ENCODE data around the gene PIK3R5. TPM values are rescaled to one million over a fixed set of nuclear protein-coding genes. Genes with fewer than 3 reads are reported as not detected.

Gene PIK3R5
- polyA plus RNA-seq, 2 of the 4 experiments (the other 2 are of a cell fraction): 0.01 TPM; not detected in 1

DNA sequence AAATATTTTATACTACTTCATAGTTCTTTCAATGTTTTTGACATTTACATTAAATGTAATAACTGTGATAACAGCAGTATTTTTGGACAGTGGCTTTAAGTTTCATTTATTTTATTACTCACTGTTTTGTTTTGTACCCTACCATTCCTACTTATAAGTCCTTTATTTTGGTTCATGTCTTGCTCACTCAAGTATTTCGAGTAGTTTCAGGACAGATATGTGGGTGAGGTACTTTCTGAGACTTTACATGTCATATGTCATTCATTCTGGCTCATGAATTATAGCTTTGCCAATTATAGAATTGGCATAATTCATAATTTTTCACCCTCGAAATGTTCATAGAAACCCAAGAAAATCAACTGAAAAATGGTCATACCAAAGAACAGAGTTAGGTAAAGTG, 44.4 kb downstream of the PIK3R5 start:
- Histone ChIP-seq H3K9me3 (peaks cover 50% of the 10 kb centered on the region), H3K27ac (no peak overlapping the region), H3K4me3 (no peak overlapping the region), H3K4me2 (no peak overlapping the region), H3K4me1 (no peaks in the 10 kb centered on the region)
- CTCF ChIA-PET: no interaction called here
- TF ChIP-seq, protein P1, sequence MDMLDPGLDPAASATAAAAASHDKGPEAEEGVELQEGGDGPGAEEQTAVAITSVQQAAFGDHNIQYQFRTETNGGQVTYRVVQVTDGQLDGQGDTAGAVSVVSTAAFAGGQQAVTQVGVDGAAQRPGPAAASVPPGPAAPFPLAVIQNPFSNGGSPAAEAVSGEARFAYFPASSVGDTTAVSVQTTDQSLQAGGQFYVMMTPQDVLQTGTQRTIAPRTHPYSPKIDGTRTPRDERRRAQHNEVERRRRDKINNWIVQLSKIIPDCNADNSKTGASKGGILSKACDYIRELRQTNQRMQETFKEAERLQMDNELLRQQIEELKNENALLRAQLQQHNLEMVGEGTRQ (IDR thresholded peaks at IDR 0.05): no peak
- TF ChIP-seq ZSCAN20 (CRISPR knock-in tag; IDR thresholded peaks at IDR 0.05): no peak
- TF ChIP-seq MAZ (IDR thresholded peaks at IDR 0.05; ENCODE audit: borderline replicate concordance, low read depth, low read length): no peak
- TF ChIP-seq TFCP2L1 (CRISPR knock-in tag; IDR thresholded peaks at IDR 0.05): no peak
- no peak for TF ChIP-seq POLR2A (IDR thresholded peaks at IDR 0.05; ENCODE audit: low read length)
- TF ChIP-seq, protein P2, sequence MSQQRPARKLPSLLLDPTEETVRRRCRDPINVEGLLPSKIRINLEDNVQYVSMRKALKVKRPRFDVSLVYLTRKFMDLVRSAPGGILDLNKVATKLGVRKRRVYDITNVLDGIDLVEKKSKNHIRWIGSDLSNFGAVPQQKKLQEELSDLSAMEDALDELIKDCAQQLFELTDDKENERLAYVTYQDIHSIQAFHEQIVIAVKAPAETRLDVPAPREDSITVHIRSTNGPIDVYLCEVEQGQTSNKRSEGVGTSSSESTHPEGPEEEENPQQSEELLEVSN (IDR thresholded peaks at IDR 0.05; ENCODE audit: borderline replicate concordance, low read depth): no peak
- TF ChIP-seq TP53 (CRISPR knock-in tag; IDR thresholded peaks at IDR 0.05): no peak
- no peak for TF ChIP-seq MAFK (IDR thresholded peaks at IDR 0.05; ENCODE audit: partially characterized antibody)
- no peak for TF ChIP-seq SMC3 (IDR thresholded peaks at IDR 0.05)
- no peak for TF ChIP-seq NPAS2 (CRISPR knock-in tag; IDR thresholded peaks at IDR 0.05; ENCODE audit: borderline replicate concordance)
- no peak for TF ChIP-seq HEYL (CRISPR knock-in tag; IDR thresholded peaks at IDR 0.05)
- TF ChIP-seq, protein P3, sequence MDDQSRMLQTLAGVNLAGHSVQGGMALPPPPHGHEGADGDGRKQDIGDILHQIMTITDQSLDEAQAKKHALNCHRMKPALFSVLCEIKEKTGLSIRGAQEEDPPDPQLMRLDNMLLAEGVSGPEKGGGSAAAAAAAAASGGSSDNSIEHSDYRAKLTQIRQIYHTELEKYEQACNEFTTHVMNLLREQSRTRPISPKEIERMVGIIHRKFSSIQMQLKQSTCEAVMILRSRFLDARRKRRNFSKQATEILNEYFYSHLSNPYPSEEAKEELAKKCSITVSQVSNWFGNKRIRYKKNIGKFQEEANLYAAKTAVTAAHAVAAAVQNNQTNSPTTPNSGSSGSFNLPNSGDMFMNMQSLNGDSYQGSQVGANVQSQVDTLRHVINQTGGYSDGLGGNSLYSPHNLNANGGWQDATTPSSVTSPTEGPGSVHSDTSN (IDR thresholded peaks at IDR 0.05): no peak
- TF ChIP-seq RAD21 (conservative IDR thresholded peaks at IDR 0.05 in 1 of 2, IDR thresholded peaks at IDR 0.05 in 1 of 2): no peak
- TF ChIP-seq ESRRA (IDR thresholded peaks at IDR 0.05; ENCODE audit: borderline replicate concordance, low read length): no peak
- TF ChIP-seq NR3C1 (IDR thresholded peaks at IDR 0.05): no peak
- TF ChIP-seq, protein P4, sequence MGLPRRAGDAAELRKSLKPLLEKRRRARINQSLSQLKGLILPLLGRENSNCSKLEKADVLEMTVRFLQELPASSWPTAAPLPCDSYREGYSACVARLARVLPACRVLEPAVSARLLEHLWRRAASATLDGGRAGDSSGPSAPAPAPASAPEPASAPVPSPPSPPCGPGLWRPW (IDR thresholded peaks at IDR 0.05): no peak
- TF ChIP-seq KDM5A (IDR thresholded peaks at IDR 0.05): no peak
- TF ChIP-seq PHF8 (IDR thresholded peaks at IDR 0.05; ENCODE audit: borderline replicate concordance, low read depth): no peak
- ATAC-seq: no peak
- DNase-seq (ENCODE audit: low read depth in 1 of 2, low spot score in 1 of 2): no peak
- 1% methylated on average over 2 of the region's 2 CpGs for WGBS (ENCODE audit: missing lambda C conversion rate)
- FAIRE-seq: no peak
- POLR2A ChIA-PET: no interaction called here

DNA sequence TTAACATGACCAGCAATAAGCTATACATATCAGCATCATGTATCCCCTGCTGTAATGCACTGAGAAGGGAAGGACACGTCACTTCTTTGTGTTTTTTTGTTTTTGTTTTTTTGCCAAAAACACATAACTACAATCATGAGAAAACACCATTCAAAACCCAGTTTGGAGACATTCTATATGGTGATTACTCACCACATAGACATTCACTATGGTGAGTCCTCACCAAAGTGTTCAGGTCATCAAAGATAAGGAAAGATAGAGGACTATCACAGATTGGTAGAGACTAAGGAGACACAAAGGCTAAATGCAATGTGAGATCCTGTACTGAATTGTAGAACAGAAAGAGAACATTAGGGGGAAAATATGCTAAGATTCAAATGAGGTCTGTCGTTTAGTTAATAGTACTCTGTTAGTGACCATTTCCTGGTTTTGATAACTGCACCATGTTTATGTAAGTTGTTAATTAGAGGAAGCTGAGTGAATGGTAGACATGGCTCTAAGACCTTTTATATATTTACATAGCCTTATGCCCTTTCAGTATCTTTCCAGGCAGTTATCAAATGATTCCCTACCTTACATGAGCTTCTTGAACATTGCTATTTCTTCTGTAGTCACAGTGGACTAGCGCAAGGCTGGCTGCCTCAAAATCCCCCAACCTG, 46.6 kb downstream of the PIK3R5 start:
- 25% methylated on average over 3 of the region's 3 CpGs for WGBS (ENCODE audit: missing lambda C conversion rate)
- ATAC-seq: no peak
- ChIA-PET CTCF (interaction anchor here (1.7 kb wide), 1 partner anchor 25 kb away, joined by 6 read pairs; no protein-coding TSS in a partner anchor), POLR2A (no interaction called here)
- Histone ChIP-seq H3K4me2 (no peak overlapping the region), H3K4me1 (no peaks in the 10 kb centered on the region), H3K9me3 (peaks cover 51% of the 10 kb centered on the region), H3K4me3 (no peak overlapping the region), H3K27ac (no peak overlapping the region)
- no peak for FAIRE-seq
- no peak for DNase-seq (ENCODE audit: low read depth in 1 of 2, low spot score in 1 of 2)
- TF ChIP-seq ESRRA (IDR thresholded peaks at IDR 0.05; ENCODE audit: borderline replicate concordance, low read length): no peak
- TF ChIP-seq TP53 (CRISPR knock-in tag; IDR thresholded peaks at IDR 0.05): no peak

DNA sequence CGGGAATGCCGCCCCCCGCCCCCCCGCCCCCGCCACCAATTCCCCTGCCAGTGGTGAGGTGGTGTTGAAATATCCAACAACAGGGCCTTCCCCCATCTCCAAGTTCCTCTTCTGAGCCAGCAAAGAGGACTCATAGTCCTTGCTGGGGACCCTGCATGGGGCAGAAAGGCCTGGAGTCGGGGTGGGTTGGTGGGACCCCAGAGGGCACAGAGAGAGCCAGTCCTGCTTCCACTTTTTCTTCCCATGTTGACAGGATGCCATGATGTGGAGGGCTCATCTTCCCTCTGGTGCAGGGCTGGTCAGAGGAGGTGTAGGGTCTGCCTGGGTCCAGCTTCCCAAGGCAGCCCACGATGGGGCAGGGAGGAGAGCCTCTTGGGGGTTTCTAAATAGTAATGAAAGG, 49.0 kb downstream of the PIK3R5 start:
- FAIRE-seq: no peak
- CTCF ChIA-PET: no interaction called here
- H3K4me1 ChIP-seq: no peaks in the 10 kb centered on the region
- POLR2A ChIA-PET: no interaction called here
- 19% methylated on average over 4 of the region's 7 CpGs for WGBS (ENCODE audit: missing lambda C conversion rate)
- DNase-seq (ENCODE audit: low read depth in 1 of 2, low spot score in 1 of 2): no peak
- ATAC-seq: no peak
- no peak overlapping the region for H3K4me3 ChIP-seq
- H3K9me3 ChIP-seq: peaks cover 37% of the 10 kb centered on the region
- no peak overlapping the region for H3K27ac ChIP-seq
- H3K4me2 ChIP-seq: no peak overlapping the region
- TF ChIP-seq HEYL (CRISPR knock-in tag; IDR thresholded peaks at IDR 0.05) (no peak), EP300 (IDR thresholded peaks at IDR 0.05) (no peak), MAFK (IDR thresholded peaks at IDR 0.05; ENCODE audit: partially characterized antibody) (no peak), HOXB13 (CRISPR knock-in tag; IDR thresholded peaks at IDR 0.05; ENCODE audit: low read depth) (no peak), POLR2A (IDR thresholded peaks at IDR 0.05; ENCODE audit: low read length) (no peak), MAZ (IDR thresholded peaks at IDR 0.05; ENCODE audit: borderline replicate concordance, low read depth, low read length) (no peak)
- TF ChIP-seq, protein P5, sequence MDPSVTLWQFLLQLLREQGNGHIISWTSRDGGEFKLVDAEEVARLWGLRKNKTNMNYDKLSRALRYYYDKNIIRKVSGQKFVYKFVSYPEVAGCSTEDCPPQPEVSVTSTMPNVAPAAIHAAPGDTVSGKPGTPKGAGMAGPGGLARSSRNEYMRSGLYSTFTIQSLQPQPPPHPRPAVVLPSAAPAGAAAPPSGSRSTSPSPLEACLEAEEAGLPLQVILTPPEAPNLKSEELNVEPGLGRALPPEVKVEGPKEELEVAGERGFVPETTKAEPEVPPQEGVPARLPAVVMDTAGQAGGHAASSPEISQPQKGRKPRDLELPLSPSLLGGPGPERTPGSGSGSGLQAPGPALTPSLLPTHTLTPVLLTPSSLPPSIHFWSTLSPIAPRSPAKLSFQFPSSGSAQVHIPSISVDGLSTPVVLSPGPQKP (IDR thresholded peaks at IDR 0.05; ENCODE audit: low read depth, low read length): no peak
- TF ChIP-seq, protein P6, sequence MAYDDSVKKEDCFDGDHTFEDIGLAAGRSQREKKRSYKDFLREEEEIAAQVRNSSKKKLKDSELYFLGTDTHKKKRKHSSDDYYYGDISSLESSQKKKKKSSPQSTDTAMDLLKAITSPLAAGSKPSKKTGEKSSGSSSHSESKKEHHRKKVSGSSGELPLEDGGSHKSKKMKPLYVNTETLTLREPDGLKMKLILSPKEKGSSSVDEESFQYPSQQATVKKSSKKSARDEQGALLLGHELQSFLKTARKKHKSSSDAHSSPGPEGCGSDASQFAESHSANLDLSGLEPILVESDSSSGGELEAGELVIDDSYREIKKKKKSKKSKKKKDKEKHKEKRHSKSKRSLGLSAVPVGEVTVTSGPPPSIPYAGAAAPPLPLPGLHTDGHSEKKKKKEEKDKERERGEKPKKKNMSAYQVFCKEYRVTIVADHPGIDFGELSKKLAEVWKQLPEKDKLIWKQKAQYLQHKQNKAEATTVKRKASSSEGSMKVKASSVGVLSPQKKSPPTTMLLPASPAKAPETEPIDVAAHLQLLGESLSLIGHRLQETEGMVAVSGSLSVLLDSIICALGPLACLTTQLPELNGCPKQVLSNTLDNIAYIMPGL (CRISPR knock-in tag; IDR thresholded peaks at IDR 0.05; ENCODE audit: borderline replicate concordance): no peak
- TF ChIP-seq, protein P7, sequence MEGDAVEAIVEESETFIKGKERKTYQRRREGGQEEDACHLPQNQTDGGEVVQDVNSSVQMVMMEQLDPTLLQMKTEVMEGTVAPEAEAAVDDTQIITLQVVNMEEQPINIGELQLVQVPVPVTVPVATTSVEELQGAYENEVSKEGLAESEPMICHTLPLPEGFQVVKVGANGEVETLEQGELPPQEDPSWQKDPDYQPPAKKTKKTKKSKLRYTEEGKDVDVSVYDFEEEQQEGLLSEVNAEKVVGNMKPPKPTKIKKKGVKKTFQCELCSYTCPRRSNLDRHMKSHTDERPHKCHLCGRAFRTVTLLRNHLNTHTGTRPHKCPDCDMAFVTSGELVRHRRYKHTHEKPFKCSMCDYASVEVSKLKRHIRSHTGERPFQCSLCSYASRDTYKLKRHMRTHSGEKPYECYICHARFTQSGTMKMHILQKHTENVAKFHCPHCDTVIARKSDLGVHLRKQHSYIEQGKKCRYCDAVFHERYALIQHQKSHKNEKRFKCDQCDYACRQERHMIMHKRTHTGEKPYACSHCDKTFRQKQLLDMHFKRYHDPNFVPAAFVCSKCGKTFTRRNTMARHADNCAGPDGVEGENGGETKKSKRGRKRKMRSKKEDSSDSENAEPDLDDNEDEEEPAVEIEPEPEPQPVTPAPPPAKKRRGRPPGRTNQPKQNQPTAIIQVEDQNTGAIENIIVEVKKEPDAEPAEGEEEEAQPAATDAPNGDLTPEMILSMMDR (IDR thresholded peaks at IDR 0.05): no peak
- TF ChIP-seq, protein P8, sequence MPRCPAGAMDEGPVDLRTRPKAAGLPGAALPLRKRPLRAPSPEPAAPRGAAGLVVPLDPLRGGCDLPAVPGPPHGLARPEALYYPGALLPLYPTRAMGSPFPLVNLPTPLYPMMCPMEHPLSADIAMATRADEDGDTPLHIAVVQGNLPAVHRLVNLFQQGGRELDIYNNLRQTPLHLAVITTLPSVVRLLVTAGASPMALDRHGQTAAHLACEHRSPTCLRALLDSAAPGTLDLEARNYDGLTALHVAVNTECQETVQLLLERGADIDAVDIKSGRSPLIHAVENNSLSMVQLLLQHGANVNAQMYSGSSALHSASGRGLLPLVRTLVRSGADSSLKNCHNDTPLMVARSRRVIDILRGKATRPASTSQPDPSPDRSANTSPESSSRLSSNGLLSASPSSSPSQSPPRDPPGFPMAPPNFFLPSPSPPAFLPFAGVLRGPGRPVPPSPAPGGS (IDR thresholded peaks at IDR 0.05): no peak

Data from A549 (cell line).